ENCODE measurements around the gene ABLIM3. TPM values are rescaled to one million over a fixed set of nuclear protein-coding genes. Genes with fewer than 3 reads are reported as not detected.

The ABLIM3 gene
- total and polyA plus RNA-seq, 11 donors: 43.2 to 175 (median 97.8) TPM

- Histone ChIP-seq H3K27ac (peak overlapping the region in 9 of 12 donors; percentile 47 to 88 (median 77)), H3K4me3 (no peak overlapping the region), H3K27me3 (no peaks in the 10 kb centered on the region), H3K4me1 (peaks cover 3 to 71% (median 53%) of the 10 kb centered on the region in 12 donors), H3K9me3 (no peaks in the 10 kb centered on the region), H3K36me3 (peaks cover 0 to 56% (median 32%) of the 10 kb centered on the region in 9 donors)
- ATAC-seq (no peak), DNase-seq (no peak)
- TF ChIP-seq CTCF (IDR thresholded peaks at IDR 0.05) (no peak), POLR2A (IDR thresholded peaks at IDR 0.05) (no peak)
- 82 to 100% (median 94%) methylated on average over 2 of the region's 2 CpGs for WGBS, 4 donors
- intact Hi-C loops (cut with DNase I): loop anchor here in 2 of 10 donors (5.0 kb wide), 2 partner anchors 39 to 64 kb away; no protein-coding TSS in a partner anchor
Observed at GRCh38 chr5:149216496-149216895, 75.2 kb downstream of the ABLIM3 start.

- no peak overlapping the region for H3K4me3 ChIP-seq
- H3K36me3 ChIP-seq: peaks cover 0 to 59% (median 32%) of the 10 kb centered on the region in 9 donors
- no peaks in the 10 kb centered on the region for H3K9me3 ChIP-seq
- intact Hi-C loops (cut with DNase I): loop anchor here in 2 of 10 donors (5.0 kb wide), 2 partner anchors 40 to 65 kb away; no protein-coding TSS in a partner anchor
- TF ChIP-seq CTCF (IDR thresholded peaks at IDR 0.05) (no peak), POLR2A (IDR thresholded peaks at IDR 0.05) (no peak)
- peak overlapping the region; percentile 11 to 88 (median 76) for H3K27ac ChIP-seq
- H3K4me1 ChIP-seq: peaks cover 3 to 78% (median 57%) of the 10 kb centered on the region in 12 donors
- ATAC-seq (peak; percentile 74 to 85 (median 79)), DNase-seq (peak in 4 of 5 donors; percentile 60 to 77 (median 66))
- 38 to 49% (median 44%) methylated on average over 6 of the region's 6 CpGs for WGBS, 4 donors
- H3K27me3 ChIP-seq: no peaks in the 10 kb centered on the region
Observed at GRCh38 chr5:149217096-149217802, 76.0 kb downstream of the ABLIM3 start.

- 39 to 63% (median 46%) methylated on average over 3 of the region's 3 CpGs for WGBS, 4 donors
- ATAC-seq (peak; percentile 63 to 86 (median 78)), DNase-seq (peak in 3 of 5 donors; percentile 36 to 81 (median 76))
- Histone ChIP-seq H3K27ac (peak overlapping the region; percentile 11 to 88 (median 76)), H3K36me3 (peaks cover 0 to 62% (median 32%) of the 10 kb centered on the region in 9 donors), H3K9me3 (no peaks in the 10 kb centered on the region), H3K4me1 (peaks cover 3 to 79% (median 59%) of the 10 kb centered on the region in 12 donors), H3K27me3 (no peaks in the 10 kb centered on the region), H3K4me3 (no peak overlapping the region)
- TF ChIP-seq CTCF (IDR thresholded peaks at IDR 0.05): no peak
- no peak for TF ChIP-seq POLR2A (IDR thresholded peaks at IDR 0.05)
- intact Hi-C loops (cut with DNase I): loop anchor here in 2 of 10 donors (5.0 kb wide), 2 partner anchors 40 to 65 kb away; no protein-coding TSS in a partner anchor
Observed at GRCh38 chr5:149217803-149218155, 76.5 kb downstream of the ABLIM3 start.

- no peak for TF ChIP-seq POLR2A (IDR thresholded peaks at IDR 0.05)
- intact Hi-C loops (cut with DNase I): loop anchor here in 2 of 10 donors (5.0 kb wide), 2 partner anchors 42 to 67 kb away; no protein-coding TSS in a partner anchor
- no peak for DNase-seq
- Histone ChIP-seq H3K36me3 (peaks cover 0 to 69% (median 24%) of the 10 kb centered on the region in 9 donors), H3K4me3 (no peak overlapping the region), H3K9me3 (no peaks in the 10 kb centered on the region), H3K4me1 (peaks cover 3 to 87% (median 64%) of the 10 kb centered on the region in 12 donors), H3K27me3 (no peaks in the 10 kb centered on the region), H3K27ac (peak overlapping the region in 2 of 12 donors; percentile 25 to 73)
- no peak for ATAC-seq
- WGBS, 4 donors: 80 to 86% (median 83%) methylated on average over 1 of the region's 1 CpG
Observed at GRCh38 chr5:149219584-149219983, 78.3 kb downstream of the ABLIM3 start.
